Transverse colon (tissue), 4 donors: ENCODE measurements around the gene PAGR1.

Experiments
- CTCF ChIP-seq, 5 experiments: fragments of 200-600 bp in 3 of 5; fragments of 450-650 bp in 2 of 5; sonication (generic) in 3 of 5; IDR thresholded peaks; 1 replicate in 2 of 5; 2 replicates in 3 of 5; pipeline ENCODE4 v1.5.1; 2016 to 2017; ENCODE audit warnings: antibody characterized with exemption in 5 of 5, inconsistent platforms in 3 of 5, mild to moderate bottlenecking in 2 of 5, moderate library complexity in 1 of 5
- POLR2A ChIP-seq: fragments of 450-650 bp; IDR thresholded peaks from one replicate; pipeline ENCODE4 v1.6.1; 2016; ENCODE audit warnings: antibody characterized with exemption, mild to moderate bottlenecking, moderate library complexity
- POLR2AphosphoS5 ChIP-seq, 3 donors: sonication (generic); formaldehyde crosslinking; IDR thresholded peaks; one replicate each; pipeline ENCODE4 v1.6.1; 2016; ENCODE audit warnings: antibody characterized with exemption in 3 of 3

- TF ChIP-seq CTCF (IDR thresholded peaks at IDR 0.05) (no peak), POLR2AphosphoS5 (IDR thresholded peaks at IDR 0.05) (no peak), POLR2A (no peak)
Measured at GRCh38 chr16:29840240-29840639, 24.3 kb downstream of the PAGR1 start.
